NCI-H2196 treated with DMSO at 0.1 percent for 48 hours (cell line): ENCODE results near the gene FAR1.
A peak's percentile ranks its signal among the peaks of the same experiment; 100 is the strongest.
"Not testable (repeated sequence)": the region's sequence is repeated elsewhere in the genome, so short reads cannot be mapped to it uniquely, and the experiment has no call there.

Experiments used
- DNase-seq: peaks from one replicate; lab custom pipeline; 2025; ENCODE audit not compliant: unreplicated experiment; lab: John Stamatoyannopoulos, UW

The FAR1 gene

GRCh38 chr11:13668102-13668956, at the start of gene FAR1:
Gene FAR1 (plus strand): TSS chr11:13668668. CDS start chr11:13694766, 26,098 bp downstream.
- DNase-seq = peak; percentile 97

GRCh38 chr11:13620063-13620462, 48.4 kb upstream of the FAR1 start:
- DNase-seq = no peak

GRCh38 chr11:13626818-13627217, 41.6 kb upstream of the FAR1 start:
- DNase-seq = not testable (repeated sequence)

GRCh38 chr11:13628634-13629033, 39.8 kb upstream of the FAR1 start:
- DNase-seq = not testable (repeated sequence)

GRCh38 chr11:13629779-13630178, 38.7 kb upstream of the FAR1 start:
- DNase-seq = no peak

- no peak for DNase-seq
Measured at GRCh38 chr11:13635290-13635689, 33.2 kb upstream of the FAR1 start.

- DNase-seq = no peak
Measured at GRCh38 chr11:13635804-13636203, 32.7 kb upstream of the FAR1 start.

- DNase-seq = no peak
Measured at GRCh38 chr11:13637125-13638069, 31.1 kb upstream of the FAR1 start.

GRCh38 chr11:13638422-13638821, 30.0 kb upstream of the FAR1 start:
- DNase-seq = no peak

GRCh38 chr11:13644997-13645687, 23.3 kb upstream of the FAR1 start:
- no peak for DNase-seq

- DNase-seq = no peak
Measured at GRCh38 chr11:13647391-13647790, 21.1 kb upstream of the FAR1 start.

GRCh38 chr11:13649619-13650018, 18.8 kb upstream of the FAR1 start:
- no peak for DNase-seq

- DNase-seq = not testable (repeated sequence)
Measured at GRCh38 chr11:13651515-13651914, 17.0 kb upstream of the FAR1 start.

GRCh38 chr11:13661074-13661623, 7.3 kb upstream of the FAR1 start:
- no peak for DNase-seq

- DNase-seq = no peak
Measured at GRCh38 chr11:13663631-13664071, 4.8 kb upstream of the FAR1 start.

GRCh38 chr11:13664351-13664750, 4.1 kb upstream of the FAR1 start:
- no peak for DNase-seq

GRCh38 chr11:13666708-13667107, 1.8 kb upstream of the FAR1 start:
- DNase-seq = no peak

GRCh38 chr11:13667245-13667644, 1.2 kb upstream of the FAR1 start:
- no peak for DNase-seq

GRCh38 chr11:13667795-13668101, 720 bp upstream of the FAR1 start:
- DNase-seq = no peak

GRCh38 chr11:13668957-13669521, 571 bp downstream of the FAR1 start:
- peak; percentile 10 for DNase-seq
